CD4-positive, alpha-beta T cell treated with Interleukin-2 at 100 ng/mL for 4 hours (primary cell): Measurements from ENCODE around the gene LAMP1.
"Not testable (repeated sequence)": the region's sequence is repeated elsewhere in the genome, so short reads cannot be mapped to it uniquely, and the experiment has no call there.

ENCODE experiments used
- DNase-seq: peaks from one replicate; pipeline ENCODE4 v3.0.0-alpha.2; 2020; ENCODE audit warnings: low spot score

Gene LAMP1

GRCh38 chr13:113356596-113356995, 59.6 kb downstream of the LAMP1 start:
- DNase-seq: no peak

DNA sequence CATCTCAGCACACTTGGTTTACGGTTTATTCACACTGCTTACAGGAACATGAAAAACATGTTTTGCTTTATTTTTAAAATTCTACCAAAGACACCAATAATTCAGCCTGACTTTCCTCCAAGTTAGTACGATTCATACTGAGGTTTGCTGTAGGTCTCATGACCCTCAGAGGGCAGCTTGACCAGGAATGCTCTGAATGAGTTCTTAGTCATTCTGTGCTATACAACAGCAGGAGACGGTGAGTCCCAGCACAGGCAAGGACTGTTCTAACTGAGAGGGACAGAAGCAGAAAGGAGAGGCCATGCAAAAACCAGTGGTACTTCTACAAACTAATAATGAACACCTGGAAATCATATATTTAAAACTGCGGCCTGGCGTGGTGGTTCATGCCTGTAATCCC, 60.5 kb downstream of the LAMP1 start:
- DNase-seq: no peak

DNA sequence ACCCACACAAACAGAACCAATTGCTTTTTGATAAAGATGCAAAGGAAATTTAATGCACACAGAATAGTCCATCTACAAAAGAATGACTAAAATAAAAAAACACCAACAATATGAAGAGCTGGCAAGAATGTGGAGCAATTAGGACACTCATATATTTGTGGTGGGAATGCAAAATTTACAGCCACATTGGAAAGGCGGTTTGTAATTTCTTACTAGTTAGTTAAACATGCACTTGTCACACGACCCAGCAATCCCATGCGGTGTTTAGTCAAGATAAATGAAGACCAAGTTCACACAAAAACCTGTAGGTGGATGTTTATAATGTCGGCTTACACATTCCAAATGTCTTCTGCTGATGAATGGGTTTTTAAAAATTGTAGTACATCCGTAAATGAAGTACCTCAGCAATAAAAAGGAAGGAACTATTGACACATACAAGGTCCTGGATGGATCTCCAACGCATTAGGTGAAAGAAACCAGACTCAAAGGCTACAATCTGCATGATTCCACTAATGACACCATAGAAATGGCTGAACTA, 61.7 kb downstream of the LAMP1 start:
- no peak for DNase-seq

DNA sequence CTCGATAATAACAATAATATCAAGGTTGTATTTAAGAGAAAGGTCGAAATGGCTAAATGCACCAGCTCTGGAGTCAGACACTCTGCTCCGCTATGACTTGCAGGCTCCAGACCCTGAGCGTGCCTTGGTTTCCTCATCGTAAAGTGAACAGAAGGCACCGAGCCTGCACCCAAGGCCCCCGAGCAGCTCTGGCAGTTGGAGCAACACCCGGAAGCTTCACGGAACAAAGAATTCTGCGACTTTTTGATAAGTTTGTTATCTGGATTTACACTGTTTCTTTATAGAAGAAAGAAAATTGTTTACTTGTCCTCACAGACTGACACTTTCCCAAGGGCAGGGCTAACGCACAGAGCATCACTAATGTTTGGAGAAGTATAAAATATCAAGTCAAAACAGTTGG, 62.5 kb downstream of the LAMP1 start:
- DNase-seq: no peak

GRCh38 chr13:113360446-113360845, 63.4 kb downstream of the LAMP1 start:
- no peak for DNase-seq

GRCh38 chr13:113361406-113361805, 64.4 kb downstream of the LAMP1 start:
- no peak for DNase-seq

DNA sequence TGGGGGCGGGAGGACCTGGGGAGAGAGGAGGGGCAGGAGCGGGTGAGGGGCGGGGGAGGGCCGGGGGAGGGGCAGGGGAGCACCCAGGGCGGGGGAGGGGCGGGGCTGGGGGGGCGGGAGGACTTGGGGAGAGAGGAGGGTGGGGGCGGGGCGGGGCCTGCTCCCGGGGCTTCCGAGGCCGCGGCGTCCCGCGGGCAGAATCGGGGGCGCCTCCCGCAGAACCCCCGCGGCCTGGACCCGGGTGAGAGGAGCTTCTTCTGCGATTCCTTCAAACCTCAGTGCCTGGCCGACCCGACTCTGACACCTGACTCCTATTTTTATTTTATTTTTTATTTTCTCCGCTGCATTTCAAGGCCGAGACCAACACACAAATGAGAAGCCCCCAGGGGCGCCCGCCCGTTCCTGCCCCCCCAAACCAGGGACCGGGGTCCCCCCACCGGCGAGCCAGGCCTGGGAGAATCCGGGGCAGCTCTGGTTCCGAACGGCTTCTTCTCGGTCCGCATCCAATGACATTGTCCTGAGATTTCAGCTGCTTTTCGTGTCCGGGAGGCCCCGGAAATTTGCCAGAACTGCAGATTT, 67.4 kb downstream of the LAMP1 start:
- no peak for DNase-seq

- DNase-seq: no peak
Measured at GRCh38 chr13:113364901-113365582, 68.0 kb downstream of the LAMP1 start.

DNA sequence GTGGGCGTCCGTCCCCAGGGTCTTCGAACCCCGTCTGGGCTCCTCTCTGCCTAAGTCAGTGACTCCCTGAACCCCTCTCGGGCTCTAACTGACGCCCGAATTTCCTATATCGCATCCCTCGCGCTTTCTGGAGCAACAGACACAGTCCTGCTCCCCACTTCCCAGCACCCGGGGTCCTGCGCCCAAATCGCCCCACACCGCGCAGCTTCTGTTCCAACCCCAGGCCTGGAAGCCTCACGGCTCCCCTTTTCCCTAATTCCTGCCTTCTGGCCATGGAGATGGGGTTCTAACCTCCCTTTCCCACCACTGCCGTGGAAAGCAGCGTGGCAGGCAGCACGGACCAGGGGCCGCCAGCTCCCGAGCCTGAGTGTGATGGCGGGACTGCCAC, 68.5 kb downstream of the LAMP1 start:
- DNase-seq: no peak

GRCh38 chr13:113365971-113366588, 69.0 kb downstream of the LAMP1 start:
- DNase-seq: no peak

DNA sequence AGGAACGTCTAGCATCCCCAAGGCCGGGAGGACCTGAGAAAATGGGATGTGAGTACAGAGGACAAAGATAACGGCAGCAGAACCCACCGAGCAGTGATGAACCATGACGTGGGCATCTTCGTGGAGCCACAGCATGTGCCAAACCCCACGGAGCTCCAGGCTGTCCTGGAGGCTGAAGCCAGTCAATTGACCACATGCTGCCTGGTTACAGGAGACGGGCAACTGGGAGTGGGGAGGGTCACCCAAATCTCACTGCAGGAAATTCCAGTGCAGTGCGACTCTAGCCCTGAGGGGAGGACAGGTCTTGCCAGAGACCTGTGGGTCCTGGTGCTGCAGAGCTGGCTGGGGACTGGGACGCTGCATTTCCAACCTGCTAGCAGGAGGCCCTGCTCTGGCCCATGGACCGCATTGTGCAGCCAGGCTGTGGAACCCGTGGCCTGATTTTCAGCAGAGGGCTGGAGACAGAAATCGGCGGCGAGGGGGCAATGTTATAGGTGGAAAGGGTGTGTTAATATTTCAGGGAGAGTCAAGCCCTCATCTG, 70.1 kb downstream of the LAMP1 start:
- no peak for DNase-seq

GRCh38 chr13:113367771-113368170, 70.7 kb downstream of the LAMP1 start:
- DNase-seq: no peak

GRCh38 chr13:113368353-113368752, 71.3 kb downstream of the LAMP1 start:
- DNase-seq: not testable (repeated sequence)

DNA sequence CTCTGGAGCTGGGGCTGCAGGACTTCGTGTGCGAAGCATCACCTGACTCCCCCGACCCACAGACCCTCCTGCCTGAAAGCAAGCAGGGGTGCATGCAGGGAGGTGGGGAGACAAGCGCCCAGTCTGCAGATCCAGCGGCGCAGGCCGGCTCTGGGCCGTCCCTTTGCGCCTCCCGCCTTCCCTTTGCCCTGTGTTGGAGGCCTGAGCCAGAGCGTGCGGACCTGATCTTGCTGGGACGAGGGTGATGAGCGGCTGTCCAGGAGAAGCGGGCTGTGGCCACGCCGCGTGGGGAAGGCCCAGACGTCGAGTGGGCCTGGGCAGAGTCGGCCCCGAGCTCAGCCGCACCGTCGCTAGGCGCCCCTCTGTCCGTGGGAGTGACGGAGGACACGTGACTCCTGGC, 72.2 kb downstream of the LAMP1 start:
- no peak for DNase-seq

DNA sequence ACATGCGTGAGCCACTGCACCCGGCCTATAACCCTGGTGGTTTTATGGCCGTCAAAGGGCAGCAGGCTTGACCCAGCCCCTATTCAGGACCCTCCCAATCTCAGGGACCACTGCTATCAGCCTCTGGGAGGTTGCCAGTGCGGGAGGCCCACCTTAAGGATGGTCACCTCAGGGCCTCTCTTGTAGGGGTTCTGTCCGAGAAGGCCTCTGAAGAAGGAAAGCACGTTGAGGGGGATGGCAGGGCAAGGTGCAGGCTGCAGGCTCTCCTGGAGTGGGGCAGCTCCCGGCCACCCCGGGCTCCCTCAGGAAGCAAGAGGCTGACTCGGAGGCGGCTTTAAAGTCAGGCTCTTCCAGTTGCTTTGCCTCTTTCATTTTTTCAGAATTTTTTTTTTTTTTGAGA, 72.8 kb downstream of the LAMP1 start:
- DNase-seq: no peak

GRCh38 chr13:113371061-113371460, 74.0 kb downstream of the LAMP1 start:
- DNase-seq: no peak

DNA sequence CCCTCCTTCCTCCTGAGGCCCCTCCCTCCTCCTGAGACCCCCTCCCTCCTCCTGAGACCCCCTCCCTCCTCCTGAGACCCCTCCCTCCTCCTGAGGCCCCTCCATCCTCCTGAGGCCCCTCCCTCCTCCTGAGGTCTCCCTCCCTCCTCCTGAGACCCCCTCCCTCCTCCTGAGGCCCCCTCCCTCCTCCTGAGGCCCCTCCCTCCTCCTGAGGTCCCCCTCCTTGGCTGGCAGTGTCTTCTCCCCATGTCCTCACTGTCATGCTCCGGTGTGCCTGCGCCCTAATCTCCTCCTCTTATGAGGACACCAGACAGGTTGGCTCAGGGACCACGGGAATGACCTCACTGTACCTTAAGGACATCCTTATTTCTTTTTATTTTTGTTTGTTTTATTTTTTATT, 74.7 kb downstream of the LAMP1 start:
- not testable (repeated sequence) for DNase-seq
